Fibroblast of skin of abdomen (primary cell): ENCODE data around the gene NCKAP1.
A peak's percentile ranks its signal among the peaks of the same experiment; 100 is the strongest.
"Not testable (repeated sequence)": the region's sequence is repeated elsewhere in the genome, so short reads cannot be mapped to it uniquely, and the experiment has no call there.

Source experiments
- DNase-seq: peaks from one replicate; pipeline ENCODE4 v3.0.0-alpha.2; 2013

Gene NCKAP1

GRCh38 chr2:183037553-183038340 is 510 bp downstream of the NCKAP1 start:
- DNase-seq, result peak; percentile 34

GRCh38 chr2:183037074-183037552 is 1.1 kb downstream of the NCKAP1 start:
- no peak for DNase-seq

GRCh38 chr2:183035954-183036669 is 2.1 kb downstream of the NCKAP1 start:
- no peak for DNase-seq

- DNase-seq, result peak; percentile 88
Measured at GRCh38 chr2:183035298-183035953, 2.8 kb downstream of the NCKAP1 start.

GRCh38 chr2:183034806-183035205 is 3.5 kb downstream of the NCKAP1 start:
- peak; percentile 84 for DNase-seq

GRCh38 chr2:183033951-183034350 is 4.3 kb downstream of the NCKAP1 start:
- no peak for DNase-seq

- peak; percentile 58 for DNase-seq
Measured at GRCh38 chr2:183031911-183032794, 6.1 kb downstream of the NCKAP1 start.

- DNase-seq, result peak; percentile 56
Measured at GRCh38 chr2:183029219-183029618, 9.0 kb downstream of the NCKAP1 start.

- no peak for DNase-seq
Measured at GRCh38 chr2:183028108-183028507, 10.1 kb downstream of the NCKAP1 start.

- no peak for DNase-seq
Measured at GRCh38 chr2:183027443-183027842, 10.8 kb downstream of the NCKAP1 start.

- DNase-seq, result no peak
Measured at GRCh38 chr2:183026424-183026823, 11.8 kb downstream of the NCKAP1 start.

- no peak for DNase-seq
Measured at GRCh38 chr2:183025993-183026392, 12.3 kb downstream of the NCKAP1 start.

- DNase-seq, result peak; percentile 23
Measured at GRCh38 chr2:183024339-183025095, 13.7 kb downstream of the NCKAP1 start.

GRCh38 chr2:183022711-183023110 is 15.5 kb downstream of the NCKAP1 start:
- no peak for DNase-seq

- DNase-seq, result no peak
Measured at GRCh38 chr2:183021613-183022012, 16.6 kb downstream of the NCKAP1 start.

- DNase-seq, result no peak
Measured at GRCh38 chr2:183019718-183020442, 18.4 kb downstream of the NCKAP1 start.

- not testable (repeated sequence) for DNase-seq
Measured at GRCh38 chr2:183017845-183018244, 20.4 kb downstream of the NCKAP1 start.

- no peak for DNase-seq
Measured at GRCh38 chr2:183014005-183014404, 24.3 kb downstream of the NCKAP1 start.

- no peak for DNase-seq
Measured at GRCh38 chr2:183011743-183012142, 26.5 kb downstream of the NCKAP1 start.

- peak; percentile 37 for DNase-seq
Measured at GRCh38 chr2:183010112-183010511, 28.1 kb downstream of the NCKAP1 start.
